Esophagus muscularis mucosa (tissue), 4 donors: ENCODE results near the gene CBX2.

ENCODE experiments used
- EP300 ChIP-seq: sonication (generic); formaldehyde crosslinking; IDR thresholded peaks from one replicate; pipeline ENCODE4 v1.6.1; 2017; ENCODE audit warnings: antibody characterized with exemption
- POLR2A ChIP-seq: fragments of 450-650 bp; IDR thresholded peaks from one replicate; pipeline ENCODE4 v1.6.1; 2017; ENCODE audit warnings: antibody characterized with exemption, moderate library complexity, mild to moderate bottlenecking, low read depth
- POLR2AphosphoS5 ChIP-seq, 2 donors: sonication (generic); formaldehyde crosslinking; IDR thresholded peaks; one replicate each; pipeline ENCODE4 v1.6.1; 2017; ENCODE audit warnings: antibody characterized with exemption in 2 of 2
- TF ChIP-seq, protein P1 (sequence below), 3 experiments: fragments of 200-600 bp in 2 of 3; fragments of 450-650 bp in 1 of 3; sonication (generic) in 2 of 3; IDR thresholded peaks; one replicate each; pipeline ENCODE4 v1.5.1; 2017 to 2019; ENCODE audit warnings: antibody characterized with exemption in 3 of 3, mild to moderate bottlenecking in 2 of 3, moderate library complexity in 1 of 3

DNA sequence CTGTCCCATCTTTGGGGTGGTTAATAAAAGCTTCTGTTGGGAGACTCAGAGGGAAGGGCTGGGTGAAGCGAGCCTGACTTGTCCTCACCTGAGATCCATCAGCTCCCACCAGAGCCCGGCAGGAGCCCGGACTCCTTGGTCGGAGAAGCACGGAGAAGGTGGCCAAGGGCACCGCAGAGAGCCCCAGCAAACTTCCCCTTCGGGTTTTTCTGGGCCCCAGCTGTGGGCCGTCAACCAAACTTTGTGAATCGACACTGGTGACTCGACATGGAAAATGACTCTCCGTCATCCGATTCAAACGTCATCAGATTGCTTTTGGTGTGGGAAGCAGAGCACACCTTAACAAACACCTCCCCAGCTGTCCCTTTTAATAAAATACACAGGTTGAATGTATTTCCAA, 25.8 kb upstream of the CBX2 start:
- TF ChIP-seq, protein P1, sequence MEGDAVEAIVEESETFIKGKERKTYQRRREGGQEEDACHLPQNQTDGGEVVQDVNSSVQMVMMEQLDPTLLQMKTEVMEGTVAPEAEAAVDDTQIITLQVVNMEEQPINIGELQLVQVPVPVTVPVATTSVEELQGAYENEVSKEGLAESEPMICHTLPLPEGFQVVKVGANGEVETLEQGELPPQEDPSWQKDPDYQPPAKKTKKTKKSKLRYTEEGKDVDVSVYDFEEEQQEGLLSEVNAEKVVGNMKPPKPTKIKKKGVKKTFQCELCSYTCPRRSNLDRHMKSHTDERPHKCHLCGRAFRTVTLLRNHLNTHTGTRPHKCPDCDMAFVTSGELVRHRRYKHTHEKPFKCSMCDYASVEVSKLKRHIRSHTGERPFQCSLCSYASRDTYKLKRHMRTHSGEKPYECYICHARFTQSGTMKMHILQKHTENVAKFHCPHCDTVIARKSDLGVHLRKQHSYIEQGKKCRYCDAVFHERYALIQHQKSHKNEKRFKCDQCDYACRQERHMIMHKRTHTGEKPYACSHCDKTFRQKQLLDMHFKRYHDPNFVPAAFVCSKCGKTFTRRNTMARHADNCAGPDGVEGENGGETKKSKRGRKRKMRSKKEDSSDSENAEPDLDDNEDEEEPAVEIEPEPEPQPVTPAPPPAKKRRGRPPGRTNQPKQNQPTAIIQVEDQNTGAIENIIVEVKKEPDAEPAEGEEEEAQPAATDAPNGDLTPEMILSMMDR (IDR thresholded peaks at IDR 0.05): no peak
- TF ChIP-seq POLR2A (no peak), POLR2AphosphoS5 (IDR thresholded peaks at IDR 0.05) (no peak), EP300 (no peak)
